ENCODE measurements around the gene ZNF580. TPM values are rescaled to one million over a fixed set of nuclear protein-coding genes. Genes with fewer than 3 reads are reported as not detected.
A peak's percentile ranks its signal among the peaks of the same experiment; 100 is the strongest.

Gene ZNF580
- total and polyA plus RNA-seq, 8 donors = 12.7 to 40.5 (median 18.7) TPM

DNA sequence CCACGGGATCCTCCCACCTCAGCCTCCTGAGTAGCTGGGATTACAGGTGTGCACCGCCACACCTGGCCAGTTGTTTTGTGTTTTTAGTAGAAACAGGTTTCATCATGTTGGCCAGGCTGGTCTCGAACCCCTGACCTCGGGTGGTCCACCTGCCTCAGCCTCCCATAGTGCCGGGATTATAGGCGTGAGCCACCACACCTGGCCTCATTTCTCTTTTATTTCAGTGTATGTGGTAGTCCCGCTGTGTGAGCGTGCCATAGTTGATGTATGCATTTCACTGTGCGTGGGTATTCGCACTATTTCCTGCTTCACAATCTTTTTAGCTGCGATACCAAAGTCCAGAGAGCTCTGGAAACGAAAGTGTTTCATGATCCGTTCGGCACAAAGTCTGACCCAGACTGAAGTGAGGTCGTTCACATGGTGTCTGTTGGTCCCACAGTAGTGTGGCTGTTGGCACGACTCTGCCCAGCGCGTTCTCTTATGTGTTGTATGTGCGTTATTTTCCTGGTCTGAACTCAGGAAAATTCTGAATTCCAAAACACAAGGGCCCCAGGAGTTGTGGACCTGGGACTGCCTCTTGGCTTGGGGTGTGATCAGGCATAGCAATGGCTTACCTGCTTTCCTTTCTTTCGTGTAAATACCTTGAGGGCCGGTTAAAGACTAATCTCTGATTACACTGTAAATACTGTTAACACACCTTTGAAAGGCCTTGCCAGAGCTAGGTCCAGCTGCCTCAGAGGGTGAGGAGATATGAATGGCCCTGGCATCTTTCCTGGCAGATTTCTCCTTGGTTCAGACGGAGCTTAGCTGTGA is 42.9 kb downstream of the ZNF580 start:
- ATAC-seq (peak; percentile 91 to 95 (median 92)), FAIRE-seq (no peak), DNase-seq (peak in 5 of 6 donors; percentile 71 to 87 (median 81))
- peak overlapping the region in 2 of 4 donors; percentile 10 to 35 for H3K4me3 ChIP-seq
- intact Hi-C loops (cut with DNase I) = no loop called here
- peak overlapping the region; percentile 65 to 90 (median 83) for H3K27ac ChIP-seq
- TF ChIP-seq, protein P1, sequence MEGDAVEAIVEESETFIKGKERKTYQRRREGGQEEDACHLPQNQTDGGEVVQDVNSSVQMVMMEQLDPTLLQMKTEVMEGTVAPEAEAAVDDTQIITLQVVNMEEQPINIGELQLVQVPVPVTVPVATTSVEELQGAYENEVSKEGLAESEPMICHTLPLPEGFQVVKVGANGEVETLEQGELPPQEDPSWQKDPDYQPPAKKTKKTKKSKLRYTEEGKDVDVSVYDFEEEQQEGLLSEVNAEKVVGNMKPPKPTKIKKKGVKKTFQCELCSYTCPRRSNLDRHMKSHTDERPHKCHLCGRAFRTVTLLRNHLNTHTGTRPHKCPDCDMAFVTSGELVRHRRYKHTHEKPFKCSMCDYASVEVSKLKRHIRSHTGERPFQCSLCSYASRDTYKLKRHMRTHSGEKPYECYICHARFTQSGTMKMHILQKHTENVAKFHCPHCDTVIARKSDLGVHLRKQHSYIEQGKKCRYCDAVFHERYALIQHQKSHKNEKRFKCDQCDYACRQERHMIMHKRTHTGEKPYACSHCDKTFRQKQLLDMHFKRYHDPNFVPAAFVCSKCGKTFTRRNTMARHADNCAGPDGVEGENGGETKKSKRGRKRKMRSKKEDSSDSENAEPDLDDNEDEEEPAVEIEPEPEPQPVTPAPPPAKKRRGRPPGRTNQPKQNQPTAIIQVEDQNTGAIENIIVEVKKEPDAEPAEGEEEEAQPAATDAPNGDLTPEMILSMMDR (IDR thresholded peaks at IDR 0.05) = no peak
- 14 to 18% methylated on average over 22 of the region's 22 CpGs for WGBS, 2 donors
- peaks cover 30 to 38% (median 35%) of the 10 kb centered on the region in 3 donors for H3K4me1 ChIP-seq
- H3K9me3 ChIP-seq = no peaks in the 10 kb centered on the region
- no peaks in the 10 kb centered on the region for H3K27me3 ChIP-seq
- H3K36me3 ChIP-seq = peaks cover 0 to 18% (median 17%) of the 10 kb centered on the region in 3 donors

DNA sequence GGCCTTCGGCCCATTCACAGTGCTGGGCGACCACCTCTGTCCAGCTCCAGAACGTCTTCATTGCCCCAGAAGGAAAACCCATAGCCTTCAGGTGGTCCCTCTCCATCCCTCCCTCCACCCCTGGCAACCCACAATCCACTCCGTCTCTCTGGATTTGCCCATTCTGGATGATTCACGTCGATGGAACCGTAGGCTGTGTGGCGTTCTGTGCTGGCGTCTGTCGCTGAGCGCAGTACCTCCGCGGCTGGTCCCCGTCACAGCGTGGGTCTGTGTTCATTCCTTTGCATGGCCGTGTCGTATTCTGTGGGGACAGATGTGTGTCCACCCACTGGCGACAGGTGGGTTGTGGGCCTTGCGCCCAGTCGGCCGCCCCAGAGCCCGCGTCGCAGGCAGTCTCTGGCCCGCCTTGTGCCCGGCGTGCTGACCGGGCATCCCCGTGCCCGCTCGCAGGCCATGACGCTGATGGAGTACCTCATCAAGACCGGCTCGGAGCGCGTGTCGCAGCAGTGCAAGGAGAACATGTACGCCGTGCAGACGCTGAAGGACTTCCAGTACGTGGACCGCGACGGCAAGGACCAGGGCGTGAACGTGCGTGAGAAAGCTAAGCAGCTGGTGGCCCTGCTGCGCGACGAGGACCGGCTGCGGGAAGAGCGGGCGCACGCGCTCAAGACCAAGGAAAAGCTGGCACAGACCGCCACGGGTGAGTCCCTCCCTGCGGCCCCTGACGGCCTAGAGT is 44.3 kb downstream of the ZNF580 start:
- Histone ChIP-seq H3K36me3 (peaks cover 3 to 23% (median 22%) of the 10 kb centered on the region in 3 donors), H3K27ac (peak overlapping the region in 3 of 4 donors; percentile 6 to 90 (median 83)), H3K4me3 (no peak overlapping the region), H3K27me3 (no peaks in the 10 kb centered on the region), H3K4me1 (peaks cover 21 to 35% (median 29%) of the 10 kb centered on the region in 3 donors), H3K9me3 (no peaks in the 10 kb centered on the region)
- FAIRE-seq = no peak
- no peak for ATAC-seq
- DNase-seq = peak in 2 of 6 donors; percentile 40 to 80
- TF ChIP-seq, protein P1 (IDR thresholded peaks at IDR 0.05) = no peak
- intact Hi-C loops (cut with DNase I) = no loop called here
- 94% methylated on average over 60 of the region's 60 CpGs for WGBS, 2 donors

DNA sequence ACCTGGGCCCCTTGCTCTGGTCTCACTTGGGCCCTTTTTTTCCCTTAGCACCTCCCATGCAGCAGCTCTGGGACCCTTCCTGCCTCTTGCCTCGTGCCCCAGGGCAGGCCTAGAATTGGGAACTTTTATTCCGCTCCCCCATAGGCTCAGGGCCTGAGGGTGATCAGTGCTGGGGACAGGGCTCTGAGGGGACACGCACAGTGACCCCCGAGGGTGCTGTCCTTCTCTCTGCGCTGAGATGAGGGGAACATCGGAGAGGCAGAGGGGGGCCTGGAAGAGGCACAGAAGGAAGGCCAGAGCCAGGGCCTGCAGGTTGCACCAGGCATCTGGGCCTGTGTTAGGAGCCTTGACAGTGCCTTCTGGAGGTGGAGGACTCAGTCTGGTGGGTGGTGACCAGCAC is 45.0 kb downstream of the ZNF580 start:
- WGBS, 2 donors = 92 to 93% methylated on average over 6 of the region's 6 CpGs
- FAIRE-seq = no peak
- Histone ChIP-seq H3K27ac (no peak overlapping the region), H3K9me3 (no peaks in the 10 kb centered on the region), H3K4me1 (peaks cover 21 to 35% (median 29%) of the 10 kb centered on the region in 3 donors), H3K27me3 (no peaks in the 10 kb centered on the region), H3K4me3 (no peak overlapping the region), H3K36me3 (peaks cover 4 to 29% (median 29%) of the 10 kb centered on the region in 3 donors)
- DNase-seq = peak in 3 of 6 donors; percentile 20 to 48 (median 23)
- ATAC-seq = no peak
- intact Hi-C loops (cut with DNase I) = no loop called here
- TF ChIP-seq, protein P1 (IDR thresholded peaks at IDR 0.05) = no peak

DNA sequence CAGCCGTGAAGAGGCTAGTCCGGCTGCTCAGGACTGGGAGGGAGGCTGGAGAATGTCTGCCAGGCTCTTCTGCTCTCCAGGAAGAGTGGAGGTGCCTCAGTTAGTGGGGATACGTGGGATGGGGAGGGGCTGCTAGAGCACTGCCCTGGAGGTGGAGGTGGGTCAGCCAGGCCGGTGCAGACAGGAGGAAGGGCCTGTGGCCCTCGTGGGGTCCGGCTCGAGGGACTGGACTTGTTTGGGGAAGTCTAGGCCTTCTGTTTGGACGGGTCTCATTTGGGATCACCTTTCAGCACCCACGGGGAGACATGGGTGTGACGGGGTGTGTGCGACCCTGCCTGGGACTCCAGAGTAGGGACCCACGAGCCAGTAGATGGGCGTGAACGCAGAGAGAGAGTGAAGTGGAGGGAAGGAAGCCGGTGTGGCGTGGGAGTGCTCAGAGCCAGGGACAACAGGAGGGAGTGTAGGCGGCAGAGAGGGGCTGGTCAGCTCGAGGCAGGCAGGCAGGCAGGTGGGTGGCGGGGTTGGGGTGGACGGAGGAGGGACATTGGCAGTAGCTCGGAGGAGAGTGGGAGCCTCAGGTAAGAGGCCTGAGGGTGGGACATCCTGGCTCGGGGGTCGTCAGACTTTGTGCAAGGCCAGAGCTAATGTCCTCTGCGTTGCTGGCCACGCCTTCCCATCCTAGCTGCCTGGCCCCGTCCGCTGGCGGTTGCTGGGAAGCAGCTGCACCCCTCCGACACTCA is 45.7 kb downstream of the ZNF580 start:
- peaks cover 4 to 31% (median 30%) of the 10 kb centered on the region in 3 donors for H3K36me3 ChIP-seq
- H3K27ac ChIP-seq = no peak overlapping the region
- intact Hi-C loops (cut with DNase I) = no loop called here
- H3K27me3 ChIP-seq = no peaks in the 10 kb centered on the region
- TF ChIP-seq, protein P1 (IDR thresholded peaks at IDR 0.05) = no peak
- FAIRE-seq (no peak), DNase-seq (peak in 3 of 6 donors; percentile 21 to 63 (median 46)), ATAC-seq (no peak)
- WGBS, 2 donors = 89 to 91% methylated on average over 29 of the region's 29 CpGs
- H3K4me3 ChIP-seq = no peak overlapping the region
- no peaks in the 10 kb centered on the region for H3K9me3 ChIP-seq
- H3K4me1 ChIP-seq = peaks cover 21 to 30% (median 29%) of the 10 kb centered on the region in 3 donors
